Measurements from ENCODE around the gene RBPJL.

GRCh38 chr20:45361793-45362192 lies 55.2 kb downstream of the RBPJL start:
- TF ChIP-seq, protein P1, sequence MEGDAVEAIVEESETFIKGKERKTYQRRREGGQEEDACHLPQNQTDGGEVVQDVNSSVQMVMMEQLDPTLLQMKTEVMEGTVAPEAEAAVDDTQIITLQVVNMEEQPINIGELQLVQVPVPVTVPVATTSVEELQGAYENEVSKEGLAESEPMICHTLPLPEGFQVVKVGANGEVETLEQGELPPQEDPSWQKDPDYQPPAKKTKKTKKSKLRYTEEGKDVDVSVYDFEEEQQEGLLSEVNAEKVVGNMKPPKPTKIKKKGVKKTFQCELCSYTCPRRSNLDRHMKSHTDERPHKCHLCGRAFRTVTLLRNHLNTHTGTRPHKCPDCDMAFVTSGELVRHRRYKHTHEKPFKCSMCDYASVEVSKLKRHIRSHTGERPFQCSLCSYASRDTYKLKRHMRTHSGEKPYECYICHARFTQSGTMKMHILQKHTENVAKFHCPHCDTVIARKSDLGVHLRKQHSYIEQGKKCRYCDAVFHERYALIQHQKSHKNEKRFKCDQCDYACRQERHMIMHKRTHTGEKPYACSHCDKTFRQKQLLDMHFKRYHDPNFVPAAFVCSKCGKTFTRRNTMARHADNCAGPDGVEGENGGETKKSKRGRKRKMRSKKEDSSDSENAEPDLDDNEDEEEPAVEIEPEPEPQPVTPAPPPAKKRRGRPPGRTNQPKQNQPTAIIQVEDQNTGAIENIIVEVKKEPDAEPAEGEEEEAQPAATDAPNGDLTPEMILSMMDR (IDR thresholded peaks at IDR 0.05; ENCODE audit: low read depth, low read length, missing input control), result no peak
- no peak for TF ChIP-seq REST (IDR thresholded peaks at IDR 0.05)
- TF ChIP-seq YY1 (IDR thresholded peaks at IDR 0.05), result peak; percentile 74
- TF ChIP-seq RAD21 (IDR thresholded peaks at IDR 0.05), result peak in 1 of 2 donors; percentile 25
